GM10266 (cell line): ENCODE results near the gene CYTH4.

Experiments
- DNase-seq: peaks from one replicate; pipeline ENCODE4 v3.0.0; 2012; ENCODE audit errors: extremely low spot score
- CTCF ChIP-seq: IDR thresholded peaks from 2 replicates; pipeline ENCODE4 v1.5.1; 2012; ENCODE audit warnings: mild to moderate bottlenecking, low read depth; ENCODE audit not compliant: control insufficient read depth, insufficient read depth; ENCODE audit errors: missing control alignments

CYTH4 gene

GRCh38 chr22:37349043-37349814, 66.9 kb downstream of the CYTH4 start:
- no peak for TF ChIP-seq CTCF
- no peak for DNase-seq

GRCh38 chr22:37351232-37351631, 68.9 kb downstream of the CYTH4 start:
- no peak for TF ChIP-seq CTCF
- DNase-seq: no peak

GRCh38 chr22:37352481-37352880, 70.2 kb downstream of the CYTH4 start:
- no peak for DNase-seq
- no peak for TF ChIP-seq CTCF

- no peak for TF ChIP-seq CTCF
- DNase-seq: no peak
Measured at GRCh38 chr22:37353839-37354238, 71.5 kb downstream of the CYTH4 start.

GRCh38 chr22:37354261-37354660, 72.0 kb downstream of the CYTH4 start:
- no peak for DNase-seq

GRCh38 chr22:37354670-37355069, 72.4 kb downstream of the CYTH4 start:
- DNase-seq: no peak
- no peak for TF ChIP-seq CTCF

More at GRCh38 chr22:37354261-37354660, 72.0 kb downstream of the CYTH4 start:
- TF ChIP-seq CTCF: no peak

- TF ChIP-seq CTCF: no peak
Measured at GRCh38 chr22:37355174-37355573, 72.9 kb downstream of the CYTH4 start.

More at GRCh38 chr22:37355174-37355573, 72.9 kb downstream of the CYTH4 start:
- no peak for DNase-seq
